Transverse colon (tissue), 4 donors: Measurements from ENCODE around the gene WNT9A.

Source experiments
- POLR2AphosphoS5 ChIP-seq, 3 donors: sonication (generic); formaldehyde crosslinking; IDR thresholded peaks; one replicate each; pipeline ENCODE4 v1.6.1; 2016; ENCODE audit warnings: antibody characterized with exemption in 3 of 3
- TF ChIP-seq, protein P1 (sequence below), 5 experiments: fragments of 200-600 bp in 3 of 5; fragments of 450-650 bp in 2 of 5; sonication (generic) in 3 of 5; IDR thresholded peaks; 1 replicate in 2 of 5; 2 replicates in 3 of 5; pipeline ENCODE4 v1.5.1; 2016 to 2017; ENCODE audit warnings: antibody characterized with exemption in 5 of 5, inconsistent platforms in 3 of 5, mild to moderate bottlenecking in 2 of 5, moderate library complexity in 1 of 5

DNA sequence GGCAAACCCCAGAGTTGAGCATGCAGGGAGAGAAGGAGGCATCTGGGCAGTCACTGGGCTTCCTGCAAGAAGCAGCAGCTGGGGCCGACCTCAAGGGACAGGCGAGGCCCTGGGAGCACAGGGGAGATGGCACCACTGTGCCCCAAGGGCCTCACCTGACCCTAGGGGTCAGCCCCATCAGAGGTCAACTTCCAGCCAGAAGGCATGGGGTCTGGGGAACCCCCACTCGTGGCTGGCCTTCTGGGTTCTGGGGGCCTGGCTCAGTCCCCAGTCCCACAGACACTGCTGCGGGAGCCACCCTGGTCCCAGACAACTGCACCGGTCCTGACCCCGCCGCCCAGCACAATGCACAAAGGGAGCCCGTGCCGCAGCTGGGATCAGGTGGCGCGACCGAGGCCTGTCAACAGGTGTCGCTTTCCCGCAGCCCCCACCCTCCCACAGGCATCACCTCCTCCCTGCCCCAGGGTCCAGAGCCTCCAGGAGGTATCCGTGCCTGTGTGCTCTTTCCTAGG is 6.2 kb downstream of the WNT9A start:
- TF ChIP-seq, protein P1, sequence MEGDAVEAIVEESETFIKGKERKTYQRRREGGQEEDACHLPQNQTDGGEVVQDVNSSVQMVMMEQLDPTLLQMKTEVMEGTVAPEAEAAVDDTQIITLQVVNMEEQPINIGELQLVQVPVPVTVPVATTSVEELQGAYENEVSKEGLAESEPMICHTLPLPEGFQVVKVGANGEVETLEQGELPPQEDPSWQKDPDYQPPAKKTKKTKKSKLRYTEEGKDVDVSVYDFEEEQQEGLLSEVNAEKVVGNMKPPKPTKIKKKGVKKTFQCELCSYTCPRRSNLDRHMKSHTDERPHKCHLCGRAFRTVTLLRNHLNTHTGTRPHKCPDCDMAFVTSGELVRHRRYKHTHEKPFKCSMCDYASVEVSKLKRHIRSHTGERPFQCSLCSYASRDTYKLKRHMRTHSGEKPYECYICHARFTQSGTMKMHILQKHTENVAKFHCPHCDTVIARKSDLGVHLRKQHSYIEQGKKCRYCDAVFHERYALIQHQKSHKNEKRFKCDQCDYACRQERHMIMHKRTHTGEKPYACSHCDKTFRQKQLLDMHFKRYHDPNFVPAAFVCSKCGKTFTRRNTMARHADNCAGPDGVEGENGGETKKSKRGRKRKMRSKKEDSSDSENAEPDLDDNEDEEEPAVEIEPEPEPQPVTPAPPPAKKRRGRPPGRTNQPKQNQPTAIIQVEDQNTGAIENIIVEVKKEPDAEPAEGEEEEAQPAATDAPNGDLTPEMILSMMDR (IDR thresholded peaks at IDR 0.05): no peak
- TF ChIP-seq POLR2AphosphoS5 (IDR thresholded peaks at IDR 0.05): no peak
